CD4-positive, alpha-beta T cell treated with Interleukin-6 for 4 hours (primary cell): Measurements from ENCODE around the gene ADAMTS2.

Experiments
- DNase-seq: peaks from one replicate; pipeline ENCODE4 v3.0.0-alpha.2; 2020; ENCODE audit warnings: mixed read lengths

ADAMTS2 gene

GRCh38 chr5:179135006-179135405, 210.3 kb downstream of the ADAMTS2 start:
- no peak for DNase-seq

DNA sequence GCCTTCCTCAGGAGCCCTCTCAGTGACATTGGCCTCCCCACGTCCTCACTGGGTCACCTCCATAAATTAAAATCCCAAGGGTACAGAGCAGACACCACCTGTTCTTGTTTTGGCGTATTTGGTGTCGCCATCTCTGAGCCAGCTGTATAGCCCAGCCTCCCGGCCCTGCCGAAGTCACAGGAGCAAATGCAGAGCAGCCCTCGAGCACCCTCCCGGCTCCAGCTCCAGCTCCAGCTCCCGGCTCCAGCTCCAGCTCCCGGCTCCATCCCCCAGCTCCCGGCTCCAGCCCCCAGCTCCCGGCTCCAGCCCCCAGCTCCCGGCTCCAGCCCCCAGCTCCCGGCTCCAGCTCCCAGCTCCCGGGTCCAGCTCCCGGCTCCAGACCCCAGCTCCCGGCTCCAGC, 210.8 kb downstream of the ADAMTS2 start:
- DNase-seq, result no peak

- no peak for DNase-seq
Observed at GRCh38 chr5:179132586-179133355, 212.5 kb downstream of the ADAMTS2 start.

GRCh38 chr5:179131886-179132585, 213.2 kb downstream of the ADAMTS2 start:
- DNase-seq, result no peak

GRCh38 chr5:179131321-179131835, 213.9 kb downstream of the ADAMTS2 start:
- DNase-seq, result no peak

DNA sequence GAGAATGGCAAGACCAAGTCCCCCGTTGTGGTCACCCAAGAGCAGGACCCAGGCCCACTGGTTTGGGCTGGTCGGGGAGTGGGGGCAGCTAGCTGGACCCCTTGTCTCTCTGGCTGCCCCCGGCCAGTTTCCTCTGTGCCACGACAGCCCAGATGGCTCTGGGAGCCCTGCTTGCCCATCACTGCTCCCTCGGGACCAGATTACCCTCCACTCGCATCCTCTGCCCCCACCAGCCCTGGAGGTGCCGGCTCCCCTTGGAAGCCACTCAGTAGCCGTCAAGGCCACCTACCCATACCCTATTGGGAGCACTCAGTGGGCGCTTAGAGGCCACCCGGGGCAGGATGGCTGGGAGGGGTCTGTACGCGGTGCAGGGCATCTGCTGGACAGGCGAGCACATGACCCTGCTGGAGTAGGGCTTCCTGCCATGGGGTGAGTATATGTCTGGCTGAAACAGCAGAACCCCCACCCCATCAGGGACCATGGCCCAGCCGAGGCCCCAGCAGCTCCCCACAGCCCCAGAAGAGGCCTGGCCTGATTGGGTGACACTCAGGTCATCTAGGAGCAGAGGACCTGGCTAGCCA, 215.1 kb downstream of the ADAMTS2 start:
- DNase-seq, result no peak

GRCh38 chr5:179129607-179130071, 215.6 kb downstream of the ADAMTS2 start:
- no peak for DNase-seq

DNA sequence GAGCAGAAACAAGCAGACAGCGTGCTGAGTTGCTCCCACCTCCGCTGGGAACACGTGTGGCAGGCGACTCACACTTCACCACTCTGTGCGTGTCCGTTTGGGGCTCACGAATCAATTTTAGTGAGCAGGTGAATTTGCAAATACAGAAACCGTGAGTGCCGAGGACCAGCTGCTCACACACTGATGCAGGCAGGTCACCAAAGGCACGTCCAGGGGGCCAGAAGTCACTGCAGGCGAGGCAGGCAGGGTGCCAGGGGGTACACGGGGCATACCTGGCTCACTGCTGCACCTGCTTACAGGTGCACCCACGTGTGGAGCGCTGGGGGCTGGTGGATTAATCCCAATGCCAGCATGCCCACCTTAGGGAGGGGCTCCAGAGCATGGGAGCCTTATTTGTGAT, 216.3 kb downstream of the ADAMTS2 start:
- no peak for DNase-seq

GRCh38 chr5:179128041-179128365, 217.3 kb downstream of the ADAMTS2 start:
- no peak for DNase-seq

DNA sequence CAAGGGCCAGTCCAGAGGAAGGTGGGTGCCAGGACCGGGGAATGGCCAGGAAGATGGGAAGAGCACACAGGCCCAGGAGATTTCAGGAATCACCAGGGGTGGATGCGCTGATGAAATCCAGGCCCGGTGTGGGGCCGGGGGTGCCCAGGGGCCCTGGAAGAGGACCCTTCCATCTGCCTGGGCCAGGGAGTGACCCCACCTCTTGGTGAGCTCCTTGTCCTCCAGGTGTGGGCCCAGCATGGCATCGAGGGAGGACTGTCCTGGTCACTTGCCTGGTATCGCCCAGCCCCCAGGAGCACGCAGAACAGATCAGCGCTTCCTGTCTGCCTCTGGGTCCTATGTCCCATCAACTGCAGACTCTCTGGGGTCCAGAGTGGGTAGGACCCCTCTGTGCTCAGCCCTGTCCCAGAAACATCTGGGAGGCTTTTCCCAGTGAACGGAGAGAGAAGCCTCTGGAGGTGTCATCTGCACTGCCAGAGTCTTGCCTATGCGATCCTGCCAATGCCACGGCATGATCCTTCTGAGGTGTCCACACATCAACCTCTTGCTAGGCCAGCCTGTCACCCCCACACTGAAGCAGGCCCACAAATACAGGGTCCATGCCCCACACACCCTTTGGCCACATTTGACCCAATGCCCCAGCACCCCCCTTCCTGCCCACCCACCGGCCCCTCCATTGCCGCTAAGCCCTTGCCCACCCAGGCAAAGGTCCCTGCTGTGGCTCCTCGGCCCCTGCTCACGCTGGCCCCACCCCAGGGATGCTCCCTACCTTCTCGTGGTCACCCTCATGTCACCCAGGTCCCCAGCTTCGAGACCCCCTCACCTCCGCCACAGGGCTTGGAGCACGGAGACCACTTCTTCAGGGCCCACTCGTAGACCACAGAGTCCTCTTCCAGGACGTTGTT, 217.9 kb downstream of the ADAMTS2 start:
- no peak for DNase-seq

- no peak for DNase-seq
Observed at GRCh38 chr5:179126506-179126991, 218.7 kb downstream of the ADAMTS2 start.

- no peak for DNase-seq
Observed at GRCh38 chr5:179125789-179126505, 219.3 kb downstream of the ADAMTS2 start.

GRCh38 chr5:179124853-179125788, 220.1 kb downstream of the ADAMTS2 start:
- DNase-seq, result no peak

DNA sequence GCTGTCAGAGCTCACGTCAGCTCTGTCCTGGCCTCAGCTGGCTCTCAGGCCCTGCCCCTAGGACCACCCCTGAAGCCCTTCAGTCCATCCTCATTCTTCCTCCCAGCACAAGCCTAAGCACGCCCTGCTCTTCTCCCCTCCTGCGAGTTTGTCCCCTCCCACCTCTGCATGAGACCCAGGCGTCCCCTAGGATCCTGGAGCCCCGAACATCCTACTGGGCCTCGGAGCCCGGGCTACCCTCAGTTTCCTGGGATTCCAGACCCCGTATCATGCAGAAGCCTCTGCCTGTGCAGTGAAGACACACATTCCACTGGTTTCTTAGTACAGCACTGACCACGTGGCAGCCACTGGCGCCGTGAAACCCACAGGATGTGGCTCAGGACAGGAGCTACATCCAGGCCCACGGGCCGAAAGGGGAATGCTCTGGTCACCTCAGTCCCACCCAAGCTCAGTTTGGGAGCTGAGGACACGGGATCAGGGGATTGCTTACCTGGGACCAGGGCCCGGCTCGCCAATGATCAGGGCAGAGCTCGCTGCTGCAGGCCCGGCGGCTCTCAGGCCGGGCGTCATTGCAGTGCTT, 220.9 kb downstream of the ADAMTS2 start:
- no peak for DNase-seq

DNA sequence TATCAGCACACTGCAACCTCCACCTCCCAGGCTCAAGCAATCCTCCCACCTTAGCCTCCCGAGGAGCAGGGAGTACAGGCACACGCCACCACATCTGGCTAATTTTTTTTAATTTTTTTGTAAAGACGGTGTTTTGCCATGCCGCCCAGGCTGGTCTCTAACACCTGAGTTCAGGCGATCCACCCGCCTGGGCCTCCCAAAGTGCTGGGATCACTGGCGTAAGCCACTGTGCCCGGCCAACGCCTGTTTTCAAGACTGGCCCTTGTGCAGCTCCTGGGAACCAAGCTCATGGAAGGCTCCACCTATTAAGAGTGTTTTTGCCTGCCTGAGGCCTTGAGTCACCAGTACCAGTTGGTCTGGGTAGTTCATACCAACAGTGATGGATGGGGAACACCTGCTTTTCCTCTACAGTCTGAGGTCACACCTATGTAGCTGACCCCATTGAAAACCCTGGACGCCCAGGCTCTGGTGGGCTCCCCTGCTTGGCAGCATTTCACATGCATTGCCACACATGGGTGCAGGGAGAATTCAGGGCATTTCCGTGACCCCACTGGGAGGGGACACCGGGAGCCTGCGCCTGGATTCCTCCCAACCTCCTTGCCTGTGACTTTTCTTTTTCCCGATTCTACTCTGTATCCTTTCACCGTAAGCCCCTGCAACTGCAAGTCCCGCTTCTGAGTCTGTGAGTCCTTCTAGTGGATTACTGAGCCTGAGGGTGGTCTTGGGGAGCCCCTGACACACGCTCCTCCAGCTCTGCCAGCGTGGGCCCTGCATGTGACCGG, 221.6 kb downstream of the ADAMTS2 start:
- no peak for DNase-seq

GRCh38 chr5:179123109-179123426, 222.2 kb downstream of the ADAMTS2 start:
- no peak for DNase-seq

DNA sequence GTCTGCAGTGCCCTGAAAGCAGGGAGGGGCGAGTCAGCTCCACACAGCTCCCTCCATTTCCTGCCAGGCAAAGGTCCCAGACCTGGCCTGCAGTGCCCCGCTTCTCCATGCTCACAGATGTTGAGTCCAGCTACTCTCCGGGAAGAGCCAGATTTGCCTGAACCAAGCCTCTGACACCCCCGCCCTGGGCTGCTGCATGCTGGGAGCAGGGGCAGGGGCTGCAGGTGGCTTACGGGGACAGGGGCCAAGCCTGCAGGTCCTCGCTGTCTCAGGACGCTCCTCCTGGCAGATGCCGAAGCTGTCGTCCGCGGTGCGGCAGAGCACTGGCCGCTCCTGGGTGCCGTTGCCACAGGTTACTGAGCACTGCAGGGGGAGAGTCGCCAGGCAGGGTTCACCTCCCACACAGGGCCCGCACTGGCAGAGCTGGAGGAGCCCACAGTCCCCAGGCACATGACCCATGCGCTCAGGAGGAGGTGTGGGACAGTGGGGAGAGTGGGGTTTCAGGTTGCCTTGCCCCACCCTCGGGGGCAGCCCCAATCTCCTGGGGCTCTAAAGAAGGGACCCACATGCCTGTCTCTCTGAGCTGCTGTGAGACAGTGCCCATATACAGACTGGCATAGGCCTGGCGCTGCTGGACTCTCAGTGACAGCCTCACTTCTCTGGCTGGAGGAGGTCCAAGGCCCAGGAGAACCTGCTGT, 222.7 kb downstream of the ADAMTS2 start:
- no peak for DNase-seq

- no peak for DNase-seq
Observed at GRCh38 chr5:179121667-179122111, 223.6 kb downstream of the ADAMTS2 start.
